GM19238 (cell line): Measurements from ENCODE around the gene FKBP1A.
"Not testable (repeated sequence)": the region's sequence is repeated elsewhere in the genome, so short reads cannot be mapped to it uniquely, and the experiment has no call there.

Experiments used
- DNase-seq: peaks from one replicate; pipeline ENCODE4 v3.0.0; 2011; ENCODE audit warnings: low spot score; ENCODE audit not compliant: insufficient read length

The FKBP1A gene

GRCh38 chr20:1364106-1364505 is 28.7 kb downstream of the FKBP1A start:
- DNase-seq: no peak

GRCh38 chr20:1363522-1363921 is 29.3 kb downstream of the FKBP1A start:
- no peak for DNase-seq

- no peak for DNase-seq
Measured at GRCh38 chr20:1362484-1362883, 30.4 kb downstream of the FKBP1A start.

DNA sequence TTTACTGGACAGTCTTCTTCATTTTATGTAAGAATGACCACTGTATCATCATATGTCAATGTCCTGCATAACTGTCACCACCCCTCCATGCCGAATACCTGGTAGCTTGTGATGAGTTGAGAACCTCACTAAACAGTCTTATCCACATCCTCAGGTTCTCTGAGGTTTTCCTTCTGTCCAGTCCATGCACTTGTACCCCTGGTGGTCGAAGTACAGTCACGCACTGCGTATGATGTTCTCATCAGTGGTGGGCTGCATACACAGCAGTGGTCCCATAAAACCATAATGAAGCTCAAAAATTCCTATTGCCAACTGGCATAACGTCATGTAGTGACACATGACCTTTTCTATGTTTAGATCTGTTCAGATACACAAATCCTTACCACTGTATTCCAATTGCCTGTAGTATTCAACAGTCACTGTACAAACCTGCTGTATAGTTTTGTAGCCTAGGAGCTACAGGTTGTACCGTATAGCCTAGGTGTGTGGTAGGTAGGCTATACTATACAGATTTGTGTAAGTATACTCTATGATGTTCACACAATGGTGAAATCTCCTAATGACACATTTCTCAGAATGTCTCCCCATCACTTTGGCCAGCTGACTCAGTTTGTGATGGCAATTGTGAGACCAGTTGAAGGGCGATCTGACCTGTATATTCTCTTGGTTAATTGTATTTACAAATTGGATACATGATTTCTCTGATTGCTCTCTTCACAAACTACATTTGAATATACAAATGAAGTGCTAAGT is 32.6 kb downstream of the FKBP1A start:
- DNase-seq: no peak

- DNase-seq: no peak
Measured at GRCh38 chr20:1357921-1358671, 34.8 kb downstream of the FKBP1A start.

GRCh38 chr20:1353956-1354355 is 38.9 kb downstream of the FKBP1A start:
- DNase-seq: no peak

GRCh38 chr20:1346315-1346969 is 46.4 kb downstream of the FKBP1A start:
- no peak for DNase-seq

GRCh38 chr20:1345756-1346093 is 47.1 kb downstream of the FKBP1A start:
- no peak for DNase-seq

- DNase-seq: no peak
Measured at GRCh38 chr20:1345030-1345755, 47.7 kb downstream of the FKBP1A start.

DNA sequence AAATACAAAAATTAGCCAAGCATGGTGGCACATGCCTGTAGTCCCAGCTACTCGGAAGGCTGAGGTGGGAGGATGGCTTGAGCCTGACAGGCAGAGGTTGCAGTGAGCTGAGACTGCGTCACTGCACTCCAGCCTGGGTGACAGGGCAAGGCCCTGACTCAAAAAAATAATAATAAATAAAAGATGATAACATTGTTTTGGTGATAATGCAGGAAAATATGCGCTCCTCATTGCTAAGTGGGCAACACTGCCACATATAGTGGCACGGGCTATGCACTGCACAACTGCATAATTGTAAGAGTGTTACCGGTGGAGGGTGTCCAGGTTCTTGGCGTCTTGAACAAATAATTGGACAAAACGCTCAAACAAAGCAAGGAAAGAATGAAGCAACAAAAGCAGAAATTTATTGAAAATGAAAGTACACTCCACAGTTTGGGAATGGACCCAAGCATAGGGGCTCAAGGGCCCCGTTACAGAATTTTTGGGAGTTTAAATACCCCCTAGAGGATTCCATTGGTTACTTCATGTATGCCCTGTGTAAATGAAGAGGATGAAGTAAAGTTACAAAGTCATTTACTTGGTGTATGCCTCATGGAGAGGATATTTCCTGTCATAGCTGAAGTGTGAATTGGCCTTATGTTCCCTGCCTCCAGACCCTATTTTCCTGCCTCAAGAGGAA is 49.3 kb downstream of the FKBP1A start:
- not testable (repeated sequence) for DNase-seq

DNA sequence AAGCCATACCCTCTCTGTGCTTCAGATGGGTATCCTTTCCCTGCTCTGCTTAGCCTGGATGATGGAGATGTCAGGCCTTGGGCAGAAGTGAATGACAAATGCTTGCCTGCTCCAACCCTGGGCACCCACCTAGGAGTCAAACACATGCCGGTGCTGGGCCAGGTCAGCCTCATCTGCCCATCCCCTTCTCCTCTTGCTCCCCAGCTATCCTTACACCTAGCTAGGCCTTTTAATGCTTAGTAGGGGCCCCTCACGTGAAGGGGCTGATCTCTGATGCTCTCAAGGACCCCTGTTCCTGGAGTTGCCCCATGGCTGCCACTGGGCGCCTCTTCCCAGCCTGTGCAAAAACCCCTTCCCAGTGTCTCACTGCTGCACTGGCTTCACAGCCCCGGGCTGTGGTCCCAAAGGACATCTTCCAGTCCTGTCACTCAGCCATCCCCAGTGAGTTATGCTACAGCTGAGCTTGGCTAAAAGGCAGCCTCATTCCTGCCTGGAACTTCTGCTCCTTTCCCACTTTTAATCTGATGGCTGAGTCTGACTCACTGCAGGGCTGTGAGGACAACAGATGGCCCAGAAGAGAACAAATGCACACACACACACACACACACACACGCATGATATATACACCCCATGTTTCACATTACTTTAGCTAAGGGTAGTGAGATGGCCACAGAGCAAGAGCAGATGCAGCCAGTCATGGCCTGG is 51.1 kb downstream of the FKBP1A start:
- no peak for DNase-seq

DNA sequence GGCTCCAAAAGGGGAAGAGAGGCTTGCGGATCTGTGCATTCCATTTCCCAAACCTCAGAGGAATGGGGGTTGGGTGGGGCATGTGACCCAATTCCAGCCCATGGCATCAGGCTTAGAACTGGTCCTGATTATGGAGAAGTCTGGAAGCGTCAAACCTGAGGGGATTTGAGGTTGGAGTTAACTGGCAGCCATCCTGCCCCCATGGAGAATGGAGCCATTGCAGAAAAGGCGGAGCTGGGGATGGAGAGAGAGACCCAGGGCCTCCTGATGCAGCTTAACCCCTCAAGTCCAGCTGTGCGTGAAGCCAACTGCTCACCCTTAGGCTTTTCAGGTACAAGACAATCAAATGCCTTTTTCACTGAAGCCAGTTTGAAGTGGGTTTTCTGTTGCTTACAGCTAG is 54.1 kb downstream of the FKBP1A start:
- no peak for DNase-seq

DNA sequence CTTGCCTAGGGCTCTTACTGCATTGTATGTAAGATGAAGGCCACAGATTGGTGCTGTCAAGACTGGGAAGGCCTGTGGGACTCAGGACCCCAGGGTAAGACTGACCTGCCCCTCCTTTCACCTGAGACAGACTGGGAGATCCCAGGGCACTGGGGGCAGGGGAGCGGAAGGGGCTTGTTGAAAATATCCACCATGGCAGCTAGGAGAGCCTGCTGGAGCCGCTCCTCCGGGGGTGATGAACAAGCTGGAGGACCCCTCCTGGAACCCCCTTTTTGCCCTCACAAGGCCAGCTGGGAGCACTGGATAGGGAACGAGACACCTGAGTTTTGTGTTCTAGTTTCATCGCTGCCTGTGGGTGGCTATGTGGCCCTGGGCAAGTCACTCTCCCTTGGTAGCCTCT is 54.8 kb downstream of the FKBP1A start:
- no peak for DNase-seq

GRCh38 chr20:1337441-1337840 is 55.4 kb downstream of the FKBP1A start:
- DNase-seq: no peak

DNA sequence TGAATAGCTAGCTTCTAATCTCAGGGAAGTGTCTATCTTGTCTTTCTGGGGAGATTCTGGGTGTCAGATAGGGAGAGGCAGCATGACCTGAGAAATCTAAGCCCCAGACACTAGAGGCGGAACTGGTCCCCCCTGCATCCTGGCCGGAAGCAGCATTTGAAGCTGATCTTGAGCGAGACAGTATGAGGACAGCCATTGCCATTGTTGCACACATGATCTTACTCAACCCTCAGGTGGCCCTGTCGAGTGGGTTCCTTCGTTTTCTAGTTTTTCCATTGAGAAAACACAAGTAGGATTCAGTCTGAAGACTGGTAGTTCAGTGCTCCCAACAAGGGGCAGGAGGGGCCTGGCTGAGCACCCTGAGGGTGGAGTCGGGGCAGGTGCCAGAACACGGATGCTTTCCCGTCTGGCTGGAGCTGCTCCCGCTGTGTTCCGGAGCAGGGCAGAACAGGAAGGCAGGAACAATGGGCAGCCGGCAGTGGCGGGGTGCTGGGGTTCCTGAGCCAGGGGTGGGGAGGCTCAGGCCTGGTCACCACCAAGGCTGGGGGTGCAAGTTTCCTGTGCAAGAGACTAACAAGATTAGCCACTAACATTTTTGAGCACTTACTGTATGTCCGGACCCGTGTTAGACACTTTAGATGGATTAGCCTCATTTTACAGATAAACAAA is 56.0 kb downstream of the FKBP1A start:
- no peak for DNase-seq

GRCh38 chr20:1335961-1336698 is 56.7 kb downstream of the FKBP1A start:
- DNase-seq: no peak

- DNase-seq: no peak
Measured at GRCh38 chr20:1334761-1335160, 58.1 kb downstream of the FKBP1A start.

DNA sequence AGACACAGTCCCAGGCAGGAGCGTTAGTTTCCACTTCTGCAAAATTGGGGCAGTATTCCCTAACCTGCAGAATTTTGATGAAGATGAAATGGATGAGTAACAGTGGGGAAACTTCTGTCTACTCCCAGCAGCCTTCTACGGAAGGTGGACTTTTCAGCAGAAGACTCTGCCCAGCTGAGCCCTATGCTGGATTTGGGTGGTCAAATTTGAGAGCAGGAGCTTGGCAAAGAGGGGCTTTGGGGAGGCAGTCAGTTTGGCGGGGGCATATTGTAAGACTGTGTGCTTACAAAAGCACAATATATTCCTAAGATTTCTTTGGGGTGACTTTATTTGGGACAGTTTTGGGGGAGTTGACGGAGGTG is 58.5 kb downstream of the FKBP1A start:
- no peak for DNase-seq
